ENCODE results near the gene WRAP73.
"Not testable (repeated sequence)": the region's sequence is repeated elsewhere in the genome, so short reads cannot be mapped to it uniquely, and the experiment has no call there.

Gene WRAP73

GRCh38 chr1:3624200-3625136 is 25.4 kb downstream of the WRAP73 start, which contains the start of gene TPRG1L:
Gene TPRG1L, plus strand, starts transcription at chr1:3625015. Its CDS starts 58 bp downstream, at chr1:3625073.
- H3K27ac Mint-ChIP-seq: peak within 1 kb of the TSS; percentile 83
- H3K4me3 Mint-ChIP-seq: peak within 1 kb of the TSS; percentile 87
- H3K9me3 Mint-ChIP-seq: no peaks in the 10 kb centered on the region
- peaks cover 8% of the 10 kb centered on the region for H3K36me3 Mint-ChIP-seq
- H3K4me1 Mint-ChIP-seq: peaks cover 47% of the 10 kb centered on the region
- H3K27me3 Mint-ChIP-seq: no peaks in the 10 kb centered on the region
- ATAC-seq: peak; percentile 98

- Mint-ChIP-seq H3K27me3 (no peaks in the 10 kb centered on the region), H3K4me3 (peak overlapping the region; percentile 87), H3K27ac (peak overlapping the region; percentile 83), H3K9me3 (no peaks in the 10 kb centered on the region), H3K4me1 (peaks cover 53% of the 10 kb centered on the region), H3K36me3 (peaks cover 4% of the 10 kb centered on the region)
- ATAC-seq: no peak
Measured at GRCh38 chr1:3623441-3624199, 26.3 kb downstream of the WRAP73 start.

GRCh38 chr1:3622102-3622501 is 27.8 kb downstream of the WRAP73 start:
- not testable (repeated sequence) for H3K9me3 Mint-ChIP-seq, H3K27me3 Mint-ChIP-seq, H3K27ac Mint-ChIP-seq, H3K4me3 Mint-ChIP-seq, H3K36me3 Mint-ChIP-seq, ATAC-seq
- H3K4me1 Mint-ChIP-seq: peaks cover 53% of the 10 kb centered on the region

GRCh38 chr1:3621151-3621671 is 28.7 kb downstream of the WRAP73 start:
- not testable (repeated sequence) for H3K27me3 Mint-ChIP-seq, H3K9me3 Mint-ChIP-seq, H3K4me3 Mint-ChIP-seq, H3K36me3 Mint-ChIP-seq, ATAC-seq, H3K27ac Mint-ChIP-seq
- peaks cover 51% of the 10 kb centered on the region for H3K4me1 Mint-ChIP-seq

- Mint-ChIP-seq H3K27ac (no peak overlapping the region), H3K4me3 (no peak overlapping the region), H3K36me3 (no peaks in the 10 kb centered on the region), H3K9me3 (no peaks in the 10 kb centered on the region), H3K27me3 (peaks cover 6% of the 10 kb centered on the region), H3K4me1 (peaks cover 46% of the 10 kb centered on the region)
- no peak for ATAC-seq
Measured at GRCh38 chr1:3620708-3621107, 29.2 kb downstream of the WRAP73 start.

- Mint-ChIP-seq H3K4me3 (no peak overlapping the region), H3K36me3 (no peaks in the 10 kb centered on the region), H3K4me1 (peaks cover 37% of the 10 kb centered on the region), H3K27me3 (peaks cover 22% of the 10 kb centered on the region), H3K9me3 (no peaks in the 10 kb centered on the region), H3K27ac (no peak overlapping the region)
- peak; percentile 83 for ATAC-seq
Measured at GRCh38 chr1:3618881-3619671, 30.8 kb downstream of the WRAP73 start.

- H3K9me3 Mint-ChIP-seq: no peaks in the 10 kb centered on the region
- H3K4me1 Mint-ChIP-seq: peaks cover 31% of the 10 kb centered on the region
- no peak overlapping the region for H3K27ac Mint-ChIP-seq
- peaks cover 28% of the 10 kb centered on the region for H3K27me3 Mint-ChIP-seq
- H3K4me3 Mint-ChIP-seq: no peak overlapping the region
- no peak for ATAC-seq
- H3K36me3 Mint-ChIP-seq: no peaks in the 10 kb centered on the region
Measured at GRCh38 chr1:3618531-3618880, 31.4 kb downstream of the WRAP73 start.

GRCh38 chr1:3617806-3618345 is 32.0 kb downstream of the WRAP73 start:
- no peaks in the 10 kb centered on the region for H3K36me3 Mint-ChIP-seq
- ATAC-seq: no peak
- H3K9me3 Mint-ChIP-seq: no peaks in the 10 kb centered on the region
- H3K27ac Mint-ChIP-seq: no peak overlapping the region
- H3K4me1 Mint-ChIP-seq: peaks cover 25% of the 10 kb centered on the region
- peaks cover 34% of the 10 kb centered on the region for H3K27me3 Mint-ChIP-seq
- no peak overlapping the region for H3K4me3 Mint-ChIP-seq

GRCh38 chr1:3616861-3617260 is 33.0 kb downstream of the WRAP73 start:
- H3K27ac Mint-ChIP-seq: no peak overlapping the region
- H3K4me1 Mint-ChIP-seq: peaks cover 25% of the 10 kb centered on the region
- no peak overlapping the region for H3K4me3 Mint-ChIP-seq
- ATAC-seq: no peak
- peaks cover 41% of the 10 kb centered on the region for H3K27me3 Mint-ChIP-seq
- H3K36me3 Mint-ChIP-seq: no peaks in the 10 kb centered on the region
- no peaks in the 10 kb centered on the region for H3K9me3 Mint-ChIP-seq

- no peaks in the 10 kb centered on the region for H3K9me3 Mint-ChIP-seq
- peaks cover 22% of the 10 kb centered on the region for H3K4me1 Mint-ChIP-seq
- no peaks in the 10 kb centered on the region for H3K36me3 Mint-ChIP-seq
- no peak overlapping the region for H3K4me3 Mint-ChIP-seq
- ATAC-seq: no peak
- H3K27ac Mint-ChIP-seq: no peak overlapping the region
- peaks cover 56% of the 10 kb centered on the region for H3K27me3 Mint-ChIP-seq
Measured at GRCh38 chr1:3614755-3615742, 34.9 kb downstream of the WRAP73 start.

GRCh38 chr1:3612123-3612522 is 37.8 kb downstream of the WRAP73 start:
- H3K27ac Mint-ChIP-seq: no peak overlapping the region
- H3K4me3 Mint-ChIP-seq: peak overlapping the region; percentile 73
- no peaks in the 10 kb centered on the region for H3K36me3 Mint-ChIP-seq
- peaks cover 70% of the 10 kb centered on the region for H3K27me3 Mint-ChIP-seq
- no peak for ATAC-seq
- peaks cover 14% of the 10 kb centered on the region for H3K4me1 Mint-ChIP-seq
- H3K9me3 Mint-ChIP-seq: no peaks in the 10 kb centered on the region

- ATAC-seq: peak; percentile 38
- Mint-ChIP-seq H3K9me3 (no peaks in the 10 kb centered on the region), H3K27me3 (peaks cover 74% of the 10 kb centered on the region), H3K4me3 (peak within 1 kb of the TSS; percentile 73), H3K36me3 (no peaks in the 10 kb centered on the region), H3K27ac (no peak within 1 kb of the TSS), H3K4me1 (peaks cover 14% of the 10 kb centered on the region)
Measured at GRCh38 chr1:3611170-3612019, 38.5 kb downstream of the WRAP73 start, which contains the start of gene MEGF6. Gene MEGF6, minus strand, starts transcription at chr1:3611508. Its CDS starts 240 bp downstream, at chr1:3611268.

Data from stimulated activated memory B cell treated with anti-CD40 and anti-IgM and Interleukin-4, amounts not matched to agents 10 μg/mL and 1 μg/mL and 100 μg/mL, for 72 hours (primary cell).